ENCODE data around the gene INPP4B. TPM values are rescaled to one million over a fixed set of nuclear protein-coding genes. Genes with fewer than 3 reads are reported as not detected.

The INPP4B gene
- total RNA-seq, 1 donor from 2014 or later: 12.0 TPM

GRCh38 chr4:142556048-142556447 lies 290.1 kb downstream of the INPP4B start:
- no peak for DNase-seq (ENCODE audit: low read depth)
- TF ChIP-seq CTCF (conservative IDR thresholded peaks at IDR 0.05; ENCODE audit: low read depth, low read length): no peak
- no peak overlapping the region for H3K4me3 ChIP-seq (ENCODE audit: low read depth, low read length)

DNA sequence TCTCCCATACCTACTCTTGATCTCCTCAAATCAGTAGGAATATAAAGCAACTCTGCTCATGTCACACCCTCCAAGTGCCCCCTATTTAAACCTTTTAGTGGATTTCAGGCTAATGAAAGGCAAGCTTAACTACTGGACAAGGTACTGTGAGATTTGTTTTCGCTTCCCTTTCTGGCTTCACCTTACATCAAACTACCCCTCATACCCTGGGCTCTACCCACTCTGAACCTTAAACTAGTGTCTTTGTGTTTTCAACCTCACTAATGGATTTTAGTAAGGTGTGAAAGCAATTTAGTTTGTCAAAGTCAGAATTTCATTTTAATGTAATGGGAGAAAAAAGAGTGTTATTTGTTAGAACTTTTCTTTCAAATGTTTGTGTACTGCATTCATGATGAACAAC lies 291.7 kb downstream of the INPP4B start:
- no peak overlapping the region for H3K4me3 ChIP-seq (ENCODE audit: low read depth, low read length)
- no peak for TF ChIP-seq CTCF (conservative IDR thresholded peaks at IDR 0.05; ENCODE audit: low read depth, low read length)
- DNase-seq (ENCODE audit: low read depth): no peak

DNA sequence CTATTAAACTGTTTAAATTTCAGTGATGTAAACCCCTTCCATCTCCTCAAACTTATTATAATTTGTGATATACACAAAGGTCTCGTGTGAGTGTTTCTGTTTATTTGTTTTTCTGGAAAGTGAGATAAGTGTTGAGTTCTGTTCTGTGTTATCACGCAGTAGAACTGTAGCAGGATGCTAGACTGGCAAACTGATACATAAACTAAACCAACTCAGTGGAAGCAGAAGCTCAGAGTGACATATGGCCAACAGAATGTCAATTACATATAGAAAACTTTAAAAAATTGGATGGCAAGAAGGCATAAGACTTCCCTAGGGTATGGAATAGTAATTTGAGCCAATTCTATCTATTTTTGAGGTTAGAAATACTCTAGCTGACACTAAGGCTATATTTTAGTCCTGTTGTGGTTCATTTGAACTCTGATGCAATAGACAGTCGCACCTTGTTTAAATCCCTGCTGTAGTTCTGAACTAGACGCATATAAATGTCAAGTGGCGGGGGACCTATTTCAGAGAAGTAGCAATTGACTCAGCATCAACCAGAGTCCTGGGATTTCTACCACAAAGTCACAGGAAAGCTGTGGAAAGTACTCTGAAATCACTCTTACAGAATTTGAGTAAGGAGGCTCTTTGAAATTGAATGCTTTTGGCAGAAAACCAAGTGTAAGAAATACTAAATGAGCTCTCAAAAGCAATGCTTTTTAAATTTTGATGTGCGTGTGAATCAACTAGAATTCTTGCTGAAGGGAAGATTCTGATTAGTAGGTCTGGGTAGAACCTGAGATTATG lies 294.4 kb downstream of the INPP4B start:
- DNase-seq (ENCODE audit: low read depth): no peak
- no peak for TF ChIP-seq CTCF (conservative IDR thresholded peaks at IDR 0.05; ENCODE audit: low read depth, low read length)
- H3K4me3 ChIP-seq (ENCODE audit: low read depth, low read length): no peak overlapping the region

DNA sequence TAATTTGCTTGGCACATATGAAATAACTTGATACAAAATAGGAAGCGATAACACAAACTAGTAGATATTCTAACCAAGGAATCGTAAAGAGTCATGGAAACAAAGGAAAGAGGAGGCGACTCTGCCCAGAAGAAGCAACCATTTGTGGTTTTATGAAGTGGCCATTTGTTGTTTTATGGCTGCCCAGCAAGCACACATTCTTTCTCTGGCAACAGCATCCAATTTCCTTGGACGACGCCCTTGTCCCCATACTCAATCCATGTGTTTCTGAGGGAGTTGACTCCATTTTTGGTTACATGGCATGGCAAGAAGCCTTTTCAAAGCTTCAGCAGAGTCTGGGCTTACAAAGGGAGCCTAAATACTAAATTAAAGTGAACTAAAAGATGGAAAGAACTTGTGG lies 295.1 kb downstream of the INPP4B start:
- DNase-seq (ENCODE audit: low read depth): no peak
- TF ChIP-seq CTCF (conservative IDR thresholded peaks at IDR 0.05; ENCODE audit: low read depth, low read length): no peak
- no peak overlapping the region for H3K4me3 ChIP-seq (ENCODE audit: low read depth, low read length)

GRCh38 chr4:142549726-142550463 lies 296.2 kb downstream of the INPP4B start:
- peak; percentile 7 for TF ChIP-seq CTCF (conservative IDR thresholded peaks at IDR 0.05; ENCODE audit: low read depth, low read length)
- peak; percentile 87 for DNase-seq (ENCODE audit: low read depth)
- no peak overlapping the region for H3K4me3 ChIP-seq (ENCODE audit: low read depth, low read length)

GRCh38 chr4:142549248-142549647 lies 296.9 kb downstream of the INPP4B start:
- DNase-seq (ENCODE audit: low read depth): no peak
- no peak for TF ChIP-seq CTCF (conservative IDR thresholded peaks at IDR 0.05; ENCODE audit: low read depth, low read length)
- no peak overlapping the region for H3K4me3 ChIP-seq (ENCODE audit: low read depth, low read length)

Measured in epithelial cell of proximal tubule (primary cell).